ENCODE measurements around the gene GPR63.

Gene GPR63

DNA sequence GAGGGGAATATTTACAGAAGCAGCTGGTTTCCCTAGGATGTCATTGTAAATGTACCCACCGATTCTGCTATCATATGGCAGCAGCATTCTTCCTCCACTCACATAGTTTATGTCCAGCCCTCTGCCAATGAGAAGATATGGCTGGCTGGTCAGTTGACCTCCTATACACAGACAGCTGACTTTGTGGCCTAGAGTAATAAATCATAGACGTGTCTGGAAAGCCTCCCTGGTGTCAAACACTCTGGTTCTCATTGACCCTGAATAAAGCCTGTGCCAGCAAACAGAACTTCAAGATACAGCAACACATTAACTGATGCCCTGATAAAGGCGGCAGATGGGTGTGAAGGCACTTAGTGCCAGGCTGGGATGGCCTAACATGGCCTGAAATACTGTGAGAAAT, 52.6 kb downstream of the GPR63 start:
- TF ChIP-seq Cebpa-rat (IDR thresholded peaks at IDR 0.05) = no peak

DNA sequence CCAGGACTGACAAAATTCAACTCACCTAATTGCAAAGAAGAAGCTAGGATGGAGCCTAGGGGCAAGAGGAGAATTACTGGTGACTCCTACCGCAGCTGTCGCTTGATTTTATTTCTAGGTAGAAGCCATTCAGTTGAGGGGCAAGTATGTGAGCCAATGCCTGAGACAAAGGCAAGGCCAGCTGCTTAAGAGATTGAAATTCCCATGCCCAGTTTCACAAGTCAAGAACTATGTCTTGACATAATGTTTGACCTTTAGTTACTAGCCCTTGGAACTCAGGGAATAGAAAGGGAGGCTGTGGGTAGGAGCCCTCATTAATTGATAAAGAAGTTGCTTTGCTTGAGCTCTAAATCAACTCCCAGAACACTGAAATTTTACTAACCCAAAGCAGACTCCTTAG, 54.0 kb downstream of the GPR63 start:
- Histone ChIP-seq H3K4me2 (no peak overlapping the region), H4K20me1 (no peaks in the 10 kb centered on the region), H3K27me3 (no peaks in the 10 kb centered on the region), H3K4me3 (no peak overlapping the region), H3K27ac (no peak overlapping the region), H3K9me3 (replicated peaks in 1 of 11) (peaks cover 0 to 17% (median 4%) of the 10 kb centered on the region in 11 experiments; a peak in 4 of 22 replicates), H3K36me3 (no peaks in the 10 kb centered on the region), H3K9ac (no peak overlapping the region), H3K4me1 (peaks cover 24 to 29% (median 26%) of the 10 kb centered on the region in 10 experiments)
- TF ChIP-seq Cebpa-rat (IDR thresholded peaks at IDR 0.05) = no peak

More for the DNA sequence above, 52.6 kb downstream of the GPR63 start:
- no peaks in the 10 kb centered on the region for H3K27me3 ChIP-seq
- H3K27ac ChIP-seq = no peak overlapping the region
- peaks cover 36 to 42% (median 39%) of the 10 kb centered on the region in 10 experiments for H3K4me1 ChIP-seq
- no peaks in the 10 kb centered on the region for H3K36me3 ChIP-seq
- peaks cover 0 to 17% (median 4%) of the 10 kb centered on the region in 11 experiments; a peak in 4 of 22 replicates for H3K9me3 ChIP-seq (replicated peaks in 1 of 11)
- H4K20me1 ChIP-seq = no peaks in the 10 kb centered on the region
- H3K4me3 ChIP-seq = no peak overlapping the region
- no peak overlapping the region for H3K9ac ChIP-seq
- H3K4me2 ChIP-seq = no peak overlapping the region

DNA sequence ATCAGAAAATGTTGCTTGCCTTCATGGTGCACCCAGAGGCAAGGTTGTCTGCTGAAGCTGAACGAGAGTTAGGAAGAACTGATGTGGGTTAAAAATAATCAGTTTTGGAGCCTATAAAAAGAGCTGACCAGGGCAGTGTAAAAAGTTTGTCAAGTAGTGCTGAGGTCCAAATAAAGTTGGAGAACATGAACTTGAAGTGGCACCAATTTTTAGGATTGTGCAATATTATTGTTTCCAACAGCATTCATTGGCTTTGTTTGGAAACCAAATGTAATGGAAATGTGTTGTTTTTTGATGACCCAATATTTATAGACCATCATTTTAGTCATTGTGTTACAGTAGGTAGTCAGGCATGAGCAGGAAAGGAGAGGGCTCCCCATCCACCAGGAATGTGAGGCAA, 55.7 kb downstream of the GPR63 start:
- H3K27ac ChIP-seq = no peak overlapping the region
- H3K27me3 ChIP-seq = no peaks in the 10 kb centered on the region
- no peak overlapping the region for H3K4me3 ChIP-seq
- H3K36me3 ChIP-seq = no peaks in the 10 kb centered on the region
- H3K4me2 ChIP-seq = no peak overlapping the region
- H3K9me3 ChIP-seq (replicated peaks in 1 of 11) = peaks cover 0 to 2% (median 0%) of the 10 kb centered on the region in 11 experiments; a peak in 2 of 22 replicates
- H4K20me1 ChIP-seq = no peaks in the 10 kb centered on the region
- H3K9ac ChIP-seq = no peak overlapping the region
- peaks cover 7 to 13% (median 9%) of the 10 kb centered on the region in 10 experiments for H3K4me1 ChIP-seq
- TF ChIP-seq Cebpa-rat (IDR thresholded peaks at IDR 0.05) = peak in 4 of 11 experiments; percentile 14 to 52 (median 35); a peak in 4 of 22 replicates

DNA sequence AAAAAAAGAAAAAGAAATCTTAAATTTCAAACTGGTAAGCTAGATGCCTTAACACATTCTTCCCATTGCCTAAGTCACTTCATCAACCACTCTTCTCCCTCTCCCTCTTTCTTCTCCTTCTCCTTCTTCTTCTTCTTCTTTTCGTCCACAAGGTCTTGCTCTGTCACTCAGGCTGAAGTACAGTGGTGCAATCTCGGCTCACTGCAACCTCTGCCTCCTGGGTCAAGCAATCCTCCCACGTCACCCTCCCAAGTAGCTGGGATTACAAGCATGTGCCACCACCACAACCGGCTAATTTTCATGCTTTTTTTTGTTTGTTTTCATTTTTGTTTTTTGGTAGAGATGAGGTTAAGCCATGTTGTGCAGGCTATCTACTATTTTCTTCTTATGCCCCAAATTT, 60.2 kb downstream of the GPR63 start:
- TF ChIP-seq Cebpa-rat (IDR thresholded peaks at IDR 0.05) = no peak
- H3K4me2 ChIP-seq = no peak overlapping the region

DNA sequence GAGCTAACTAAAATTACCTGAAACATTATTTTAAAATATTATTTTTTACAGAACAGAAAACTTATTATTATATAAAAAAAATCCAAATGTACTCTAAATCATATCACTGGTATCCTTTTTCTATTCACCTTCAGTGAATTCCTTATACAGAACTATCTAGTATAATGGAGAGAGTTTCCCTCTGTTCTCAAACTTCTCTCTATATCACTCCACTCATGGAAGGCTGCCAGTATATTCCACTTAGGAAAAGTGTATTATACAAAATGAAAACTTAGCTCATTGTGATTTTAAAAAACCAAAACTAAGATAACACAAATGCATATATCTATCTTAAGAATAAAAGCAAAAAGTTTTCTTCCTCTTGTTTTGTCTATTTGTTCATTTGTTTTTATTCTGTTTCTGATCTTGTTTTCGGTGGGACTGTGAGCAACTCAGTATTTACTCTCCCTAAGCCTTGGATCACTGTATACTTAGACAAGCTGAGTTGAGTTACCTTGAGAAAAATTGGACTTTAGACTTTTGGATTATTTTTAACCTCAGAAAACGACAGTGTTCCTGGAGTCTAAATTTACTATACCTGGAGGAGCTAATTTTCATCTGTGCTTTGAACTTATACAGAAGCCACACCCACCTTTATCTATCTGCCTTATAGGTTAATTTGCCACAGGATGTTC, 61.4 kb downstream of the GPR63 start:
- no peak overlapping the region for H3K4me2 ChIP-seq
- no peaks in the 10 kb centered on the region for H3K36me3 ChIP-seq
- no peak overlapping the region for H3K27ac ChIP-seq
- H3K4me3 ChIP-seq = no peak overlapping the region
- no peaks in the 10 kb centered on the region for H3K27me3 ChIP-seq
- H3K4me1 ChIP-seq = no peaks in the 10 kb centered on the region
- no peak overlapping the region for H3K9ac ChIP-seq
- no peaks in the 10 kb centered on the region for H4K20me1 ChIP-seq
- TF ChIP-seq Cebpa-rat (IDR thresholded peaks at IDR 0.05) = no peak
- H3K9me3 ChIP-seq (replicated peaks in 1 of 11) = peaks cover 0 to 3% (median 0%) of the 10 kb centered on the region in 11 experiments; a peak in 1 of 22 replicates

More for the DNA sequence above, 60.2 kb downstream of the GPR63 start:
- H3K4me1 ChIP-seq = no peaks in the 10 kb centered on the region
- no peak overlapping the region for H3K27ac ChIP-seq
- H3K36me3 ChIP-seq = no peaks in the 10 kb centered on the region
- peaks cover 0 to 3% (median 0%) of the 10 kb centered on the region in 11 experiments; a peak in 1 of 22 replicates for H3K9me3 ChIP-seq (replicated peaks in 1 of 11)
- no peaks in the 10 kb centered on the region for H4K20me1 ChIP-seq
- H3K4me3 ChIP-seq = no peak overlapping the region
- no peak overlapping the region for H3K9ac ChIP-seq
- no peaks in the 10 kb centered on the region for H3K27me3 ChIP-seq

DNA sequence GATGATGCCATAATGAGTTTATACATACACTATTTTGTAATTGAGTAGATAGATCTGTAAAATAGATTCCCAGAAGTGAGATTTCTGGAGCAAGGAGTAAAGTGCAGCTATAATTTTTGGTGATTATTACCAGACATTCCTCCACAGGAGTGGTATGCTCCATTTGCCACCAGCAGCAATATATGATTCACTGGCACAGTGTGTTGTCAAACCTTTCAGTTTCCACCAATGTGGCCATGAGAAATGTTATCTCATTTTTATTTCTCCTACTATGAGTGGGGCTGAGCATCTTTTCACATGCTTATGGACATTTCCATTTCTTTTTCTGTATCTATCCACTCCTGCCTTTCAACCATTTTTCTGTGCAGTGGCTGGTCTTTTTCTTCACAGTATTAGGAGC, 70.5 kb downstream of the GPR63 start:
- Histone ChIP-seq H3K36me3 (no peaks in the 10 kb centered on the region), H4K20me1 (no peaks in the 10 kb centered on the region), H3K4me2 (no peak overlapping the region), H3K4me1 (no peaks in the 10 kb centered on the region), H3K9ac (no peak overlapping the region), H3K4me3 (no peak overlapping the region), H3K27me3 (no peaks in the 10 kb centered on the region), H3K9me3 (replicated peaks in 1 of 11) (peaks cover 0 to 5% (median 0%) of the 10 kb centered on the region in 11 experiments; a peak in 1 of 22 replicates), H3K27ac (no peak overlapping the region)
- TF ChIP-seq Cebpa-rat (IDR thresholded peaks at IDR 0.05) = no peak

DNA sequence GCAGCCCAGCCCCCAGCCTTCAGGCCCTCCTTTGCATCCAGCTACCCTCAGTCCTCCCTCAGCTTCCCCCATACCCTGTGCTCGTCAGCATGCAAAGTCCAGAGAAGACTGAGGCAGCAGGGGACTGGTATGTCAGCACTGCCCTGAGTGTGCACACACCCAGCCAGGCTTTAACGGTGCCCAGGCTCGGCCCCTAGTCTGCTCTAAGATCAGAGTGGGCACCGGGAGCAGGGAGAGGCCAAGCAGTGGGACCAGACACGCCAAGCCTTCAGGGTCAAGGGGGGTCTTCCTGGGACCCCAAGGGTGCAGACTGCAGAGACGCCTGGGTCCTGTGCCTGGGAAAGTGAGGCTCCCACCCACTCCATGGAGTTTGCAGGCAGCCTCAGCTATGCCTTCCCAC, 74.7 kb downstream of the GPR63 start:
- Histone ChIP-seq H3K9ac (no peak overlapping the region), H3K36me3 (no peaks in the 10 kb centered on the region), H3K27me3 (no peaks in the 10 kb centered on the region), H3K27ac (no peak overlapping the region), H3K4me2 (no peak overlapping the region), H3K4me1 (no peaks in the 10 kb centered on the region), H3K4me3 (no peak overlapping the region), H3K9me3 (replicated peaks in 1 of 11) (no peaks in the 10 kb centered on the region), H4K20me1 (no peaks in the 10 kb centered on the region)
- no peak for TF ChIP-seq Cebpa-rat (IDR thresholded peaks at IDR 0.05)

DNA sequence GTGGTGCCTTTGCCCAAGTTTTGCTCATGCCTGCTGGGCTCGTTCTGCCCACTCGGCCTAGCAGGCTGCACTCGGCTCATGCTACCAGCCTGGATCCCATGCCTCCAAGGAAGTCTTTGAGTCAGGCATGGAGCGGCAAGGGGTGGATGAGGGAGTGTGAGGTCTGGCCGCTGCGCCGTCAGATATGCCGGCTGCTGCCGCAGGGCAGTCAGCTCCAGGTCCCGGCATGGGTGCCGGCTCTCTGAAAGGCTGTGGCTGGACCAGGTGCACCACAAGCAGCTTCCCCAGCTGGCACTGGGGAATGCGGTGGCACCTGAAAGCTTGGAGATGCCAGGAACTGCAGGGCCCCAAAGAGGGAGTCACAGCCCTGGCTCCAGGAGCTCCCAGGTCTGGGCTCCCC, 75.5 kb downstream of the GPR63 start:
- Histone ChIP-seq H3K4me1 (no peaks in the 10 kb centered on the region), H4K20me1 (no peaks in the 10 kb centered on the region), H3K9me3 (replicated peaks in 1 of 11) (no peaks in the 10 kb centered on the region), H3K4me3 (no peak overlapping the region), H3K4me2 (no peak overlapping the region), H3K27ac (no peak overlapping the region), H3K9ac (no peak overlapping the region), H3K36me3 (no peaks in the 10 kb centered on the region), H3K27me3 (no peaks in the 10 kb centered on the region)
- no peak for TF ChIP-seq Cebpa-rat (IDR thresholded peaks at IDR 0.05)

DNA sequence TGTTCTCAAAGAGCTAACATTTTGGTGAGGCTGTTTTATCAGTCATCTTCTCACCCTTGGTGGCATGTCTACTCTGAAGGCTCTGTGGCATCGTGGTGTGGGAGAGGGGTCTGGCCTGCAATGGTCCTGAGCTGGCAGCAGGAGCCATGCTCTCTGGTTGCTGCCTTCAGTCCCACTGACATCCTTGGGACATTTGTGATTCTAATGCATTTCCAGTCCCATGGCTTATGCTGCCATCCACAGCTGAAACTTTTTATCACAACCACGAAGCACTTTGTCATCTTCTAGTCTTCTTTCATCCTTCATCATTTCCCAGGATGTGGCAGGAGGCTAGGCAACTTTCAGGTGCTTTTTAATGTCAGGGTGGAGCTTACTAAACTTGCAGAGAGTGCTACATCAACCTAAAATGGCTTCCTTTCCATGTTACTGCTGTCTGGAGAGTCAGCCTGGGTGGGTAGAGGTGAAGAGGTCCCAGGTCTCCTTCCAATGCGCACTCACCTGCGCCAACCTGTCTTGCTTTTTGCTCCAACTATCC, 77.1 kb downstream of the GPR63 start:
- Histone ChIP-seq H3K27ac (no peak overlapping the region), H3K4me1 (no peaks in the 10 kb centered on the region), H3K4me3 (no peak overlapping the region), H3K9me3 (replicated peaks in 1 of 11) (peaks cover 0 to 6% (median 5%) of the 10 kb centered on the region in 11 experiments; a peak in 14 of 22 replicates), H3K4me2 (no peak overlapping the region), H3K27me3 (no peaks in the 10 kb centered on the region), H4K20me1 (no peaks in the 10 kb centered on the region), H3K9ac (no peak overlapping the region), H3K36me3 (no peaks in the 10 kb centered on the region)
- TF ChIP-seq Cebpa-rat (IDR thresholded peaks at IDR 0.05) = no peak

DNA sequence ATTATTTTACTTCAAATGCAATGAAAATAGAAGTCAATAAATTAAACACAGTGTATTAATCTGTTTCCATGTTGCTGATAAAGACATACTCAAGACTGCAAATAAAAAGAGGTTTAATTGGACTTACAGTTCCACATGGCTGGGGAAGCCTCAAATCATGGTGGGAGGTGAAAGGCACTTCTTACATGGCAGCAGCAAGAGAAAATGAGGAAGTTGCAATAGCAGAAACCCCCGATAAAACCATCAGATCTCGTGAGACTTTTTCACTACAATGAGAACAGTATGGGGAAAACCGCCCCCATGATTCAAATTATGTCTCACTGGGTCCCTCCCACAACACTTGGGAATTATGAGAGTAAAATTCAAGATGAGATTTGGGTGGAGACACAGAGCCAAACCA, 82.2 kb downstream of the GPR63 start:
- no peak for TF ChIP-seq Cebpa-rat (IDR thresholded peaks at IDR 0.05)
- Histone ChIP-seq H3K36me3 (no peaks in the 10 kb centered on the region), H3K4me1 (no peaks in the 10 kb centered on the region), H3K9me3 (replicated peaks in 1 of 11) (peaks cover 8 to 18% (median 12%) of the 10 kb centered on the region in 11 experiments; a peak in 16 of 22 replicates), H3K4me3 (no peak overlapping the region), H4K20me1 (no peaks in the 10 kb centered on the region), H3K27ac (no peak overlapping the region), H3K4me2 (no peak overlapping the region), H3K9ac (no peak overlapping the region), H3K27me3 (no peaks in the 10 kb centered on the region)

Measured in BLaER1 treated with 17β-estradiol and CSF1 and Interleukin-3, amounts not matched to agents 10 nM and 100 nM (cell line).